Neural cell (in vitro differentiated cells): ENCODE measurements around the gene ENTREP1. TPM values are rescaled to one million over a fixed set of nuclear protein-coding genes. Genes with fewer than 3 reads are reported as not detected.

ENCODE experiments used
- H2AFZ ChIP-seq: fragments of 200-600, 300-800 bp; sonication (generic), shearing (Covaris generic); 2 replicates; pipeline ENCODE4 v1.6.0; 2014; ENCODE audit warnings: low read depth, mild to moderate bottlenecking, antibody characterized with exemption, low read length, moderate library complexity
- H3F3A ChIP-seq: fragments of 200-600 bp; shearing (Covaris generic); 2 replicates; pipeline ENCODE4 v1.6.1; 2016; ENCODE audit warnings: mild to moderate bottlenecking, moderate library complexity, mixed read lengths, antibody characterized with exemption, low read length; ENCODE audit not compliant: insufficient read depth, poor library complexity, severe bottlenecking
- H3K27ac ChIP-seq: fragments of 200-600, 300-800 bp; sonication (generic), shearing (Covaris generic); 2 replicates; pipeline ENCODE4 v1.5.1; 2014; ENCODE audit warnings: mild to moderate bottlenecking, low read length, moderate library complexity
- H3K27me3 ChIP-seq: fragments of 300-800, 200-600 bp; sonication (generic), shearing (Covaris generic); 2 replicates; pipeline ENCODE4 v1.6.0; 2014; ENCODE audit warnings: mild to moderate bottlenecking, low read depth, low read length, moderate library complexity; ENCODE audit not compliant: insufficient read depth
- H3K36me3 ChIP-seq: fragments of 300-800, 200-600 bp; sonication (generic), shearing (Covaris generic); 2 replicates; pipeline ENCODE4 v1.5.1; 2014; ENCODE audit warnings: mild to moderate bottlenecking, antibody characterized with exemption, low read length, moderate library complexity; ENCODE audit not compliant: insufficient read depth
- H3K4me2 ChIP-seq: fragments of 300-800, 200-600 bp; sonication (generic), shearing (Covaris generic); 2 replicates; pipeline ENCODE4 v1.6.0; 2014; ENCODE audit warnings: mild to moderate bottlenecking, low read length
- H3K4me3 ChIP-seq: fragments of 300-800, 200-600 bp; sonication (generic), shearing (Covaris generic); 2 replicates; pipeline ENCODE4 v1.5.1; 2014; ENCODE audit warnings: mild to moderate bottlenecking, low read length, moderate library complexity
- H3K79me2 ChIP-seq: fragments of 200-600 bp; shearing (Covaris generic); replicated peaks from 2 replicates; pipeline ENCODE4 v1.6.0; 2014; ENCODE audit warnings: mild to moderate bottlenecking, low read length, moderate library complexity; ENCODE audit not compliant: insufficient read depth
- H3K9ac ChIP-seq: fragments of 300-800, 200-600 bp; sonication (generic), shearing (Covaris generic); 2 replicates; pipeline ENCODE4 v1.6.1; 2016; ENCODE audit warnings: mild to moderate bottlenecking, low read length, mixed read lengths
- H3K9me2 ChIP-seq: fragments of 200-600 bp; shearing (Covaris generic); 2 replicates; pipeline ENCODE4 v1.6.1; 2016; ENCODE audit warnings: mild to moderate bottlenecking, low read length, mixed read lengths; ENCODE audit not compliant: insufficient read depth
- H3K9me3 ChIP-seq: fragments of 200-600, 300-800 bp; sonication (generic), shearing (Covaris generic); 2 replicates; pipeline ENCODE4 v1.6.1; 2016; ENCODE audit warnings: mild to moderate bottlenecking, mixed run types, low read length, moderate library complexity, mixed read lengths
- H4K20me1 ChIP-seq: fragments of 200-600 bp; shearing (Covaris generic); 2 replicates; pipeline ENCODE4 v1.6.1; 2016; ENCODE audit warnings: mild to moderate bottlenecking, mixed run types; ENCODE audit not compliant: insufficient read depth
- EP300 ChIP-seq: fragments of 450-650 bp; conservative IDR thresholded peaks from 2 replicates; pipeline ENCODE4 v1.6.1; 2014; ENCODE audit warnings: antibody characterized with exemption, mild to moderate bottlenecking, moderate library complexity; ENCODE audit not compliant: poor library complexity, severe bottlenecking
- EZH2 ChIP-seq: fragments of 200-600, 300-800 bp; shearing (Covaris generic), sonication (generic); IDR thresholded peaks from 2 replicates; pipeline ENCODE4 v1.6.1; 2014; ENCODE audit warnings: antibody characterized with exemption, low read length, borderline replicate concordance, mild to moderate bottlenecking; ENCODE audit not compliant: insufficient read depth, poor library complexity, severe bottlenecking
- MXI1 ChIP-seq: fragments of 450-650 bp; conservative IDR thresholded peaks from 2 replicates; pipeline ENCODE4 v1.6.1; 2014; ENCODE audit warnings: antibody characterized with exemption, mild to moderate bottlenecking; ENCODE audit not compliant: poor library complexity, severe bottlenecking
- POLR2AphosphoS5 ChIP-seq: IDR thresholded peaks from 2 replicates; pipeline ENCODE4 v1.6.1; 2012
- RAD21 ChIP-seq: fragments of 450-650 bp; conservative IDR thresholded peaks from 2 replicates; pipeline ENCODE4 v1.6.1; 2014; ENCODE audit warnings: antibody characterized with exemption, mild to moderate bottlenecking, moderate library complexity
- SMC3 ChIP-seq: fragments of 450-650 bp; conservative IDR thresholded peaks from 2 replicates; pipeline ENCODE4 v1.6.1; 2014; ENCODE audit warnings: antibody characterized with exemption, mild to moderate bottlenecking, moderate library complexity; ENCODE audit not compliant: poor library complexity
- TAF1 ChIP-seq: IDR thresholded peaks from 2 replicates; pipeline ENCODE4 v1.6.1; 2012; ENCODE audit warnings: low read depth
- polyA plus RNA-seq: library from polyadenylated mRNA; depleted of rRNA; stranded (reverse); fragments of >200 nt; gene quantifications from 2 replicates; pipeline ENCODE4 v1.2.3, GENCODE V29; 2014
- TF ChIP-seq, protein P1 (sequence below): fragments of 450-650 bp; IDR thresholded peaks from 2 replicates; pipeline ENCODE4 v1.5.1; 2014; ENCODE audit warnings: antibody characterized with exemption, mild to moderate bottlenecking, moderate library complexity; ENCODE audit not compliant: poor library complexity, severe bottlenecking
- TF ChIP-seq, protein P2 (sequence below): IDR thresholded peaks from 2 replicates; pipeline ENCODE4 v1.6.1; 2012; ENCODE audit warnings: borderline replicate concordance

Gene ENTREP1
- polyA plus RNA-seq, 1 donor from 2014 or later: 2.0 TPM

DNA sequence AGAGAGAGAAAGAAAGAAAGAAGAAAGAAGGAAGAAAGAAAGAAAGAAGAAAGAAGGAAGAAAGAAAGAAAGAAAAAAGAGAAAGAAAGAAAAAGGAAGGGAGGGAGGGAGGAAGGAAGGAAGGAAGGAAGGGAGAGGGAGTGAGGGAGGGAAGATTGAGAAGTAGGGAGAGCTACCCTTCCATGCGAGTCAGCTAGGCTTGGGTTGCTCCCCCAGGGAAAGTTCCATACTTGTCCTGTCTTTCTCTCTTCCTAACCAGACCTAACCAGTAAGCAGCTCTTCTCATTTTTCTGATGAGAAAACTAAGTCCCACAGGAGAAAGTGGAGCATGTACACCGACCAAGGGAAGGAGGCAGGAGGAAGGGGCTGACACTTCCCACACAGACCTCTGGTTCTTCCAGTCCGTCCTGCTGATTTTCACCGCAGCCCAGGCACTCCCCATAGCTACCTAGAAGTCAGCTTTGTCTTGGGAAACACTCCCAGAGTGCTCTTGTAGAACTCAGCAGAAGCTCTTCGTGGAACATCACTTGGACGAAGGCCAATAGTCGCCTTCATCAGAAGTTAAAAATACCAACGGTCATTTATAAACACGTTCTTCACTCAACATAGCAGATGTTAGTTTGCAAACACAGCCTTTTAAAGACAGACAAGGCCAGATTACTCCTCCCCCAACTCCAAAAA, 29.0 kb upstream of the ENTREP1 start:
- no peaks in the 10 kb centered on the region for H3K79me2 ChIP-seq
- TF ChIP-seq EZH2: no peak
- TF ChIP-seq POLR2AphosphoS5: no peak
- TF ChIP-seq EP300: no peak
- TF ChIP-seq MXI1: no peak
- TF ChIP-seq, protein P1, sequence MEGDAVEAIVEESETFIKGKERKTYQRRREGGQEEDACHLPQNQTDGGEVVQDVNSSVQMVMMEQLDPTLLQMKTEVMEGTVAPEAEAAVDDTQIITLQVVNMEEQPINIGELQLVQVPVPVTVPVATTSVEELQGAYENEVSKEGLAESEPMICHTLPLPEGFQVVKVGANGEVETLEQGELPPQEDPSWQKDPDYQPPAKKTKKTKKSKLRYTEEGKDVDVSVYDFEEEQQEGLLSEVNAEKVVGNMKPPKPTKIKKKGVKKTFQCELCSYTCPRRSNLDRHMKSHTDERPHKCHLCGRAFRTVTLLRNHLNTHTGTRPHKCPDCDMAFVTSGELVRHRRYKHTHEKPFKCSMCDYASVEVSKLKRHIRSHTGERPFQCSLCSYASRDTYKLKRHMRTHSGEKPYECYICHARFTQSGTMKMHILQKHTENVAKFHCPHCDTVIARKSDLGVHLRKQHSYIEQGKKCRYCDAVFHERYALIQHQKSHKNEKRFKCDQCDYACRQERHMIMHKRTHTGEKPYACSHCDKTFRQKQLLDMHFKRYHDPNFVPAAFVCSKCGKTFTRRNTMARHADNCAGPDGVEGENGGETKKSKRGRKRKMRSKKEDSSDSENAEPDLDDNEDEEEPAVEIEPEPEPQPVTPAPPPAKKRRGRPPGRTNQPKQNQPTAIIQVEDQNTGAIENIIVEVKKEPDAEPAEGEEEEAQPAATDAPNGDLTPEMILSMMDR: no peak
- TF ChIP-seq, protein P2, sequence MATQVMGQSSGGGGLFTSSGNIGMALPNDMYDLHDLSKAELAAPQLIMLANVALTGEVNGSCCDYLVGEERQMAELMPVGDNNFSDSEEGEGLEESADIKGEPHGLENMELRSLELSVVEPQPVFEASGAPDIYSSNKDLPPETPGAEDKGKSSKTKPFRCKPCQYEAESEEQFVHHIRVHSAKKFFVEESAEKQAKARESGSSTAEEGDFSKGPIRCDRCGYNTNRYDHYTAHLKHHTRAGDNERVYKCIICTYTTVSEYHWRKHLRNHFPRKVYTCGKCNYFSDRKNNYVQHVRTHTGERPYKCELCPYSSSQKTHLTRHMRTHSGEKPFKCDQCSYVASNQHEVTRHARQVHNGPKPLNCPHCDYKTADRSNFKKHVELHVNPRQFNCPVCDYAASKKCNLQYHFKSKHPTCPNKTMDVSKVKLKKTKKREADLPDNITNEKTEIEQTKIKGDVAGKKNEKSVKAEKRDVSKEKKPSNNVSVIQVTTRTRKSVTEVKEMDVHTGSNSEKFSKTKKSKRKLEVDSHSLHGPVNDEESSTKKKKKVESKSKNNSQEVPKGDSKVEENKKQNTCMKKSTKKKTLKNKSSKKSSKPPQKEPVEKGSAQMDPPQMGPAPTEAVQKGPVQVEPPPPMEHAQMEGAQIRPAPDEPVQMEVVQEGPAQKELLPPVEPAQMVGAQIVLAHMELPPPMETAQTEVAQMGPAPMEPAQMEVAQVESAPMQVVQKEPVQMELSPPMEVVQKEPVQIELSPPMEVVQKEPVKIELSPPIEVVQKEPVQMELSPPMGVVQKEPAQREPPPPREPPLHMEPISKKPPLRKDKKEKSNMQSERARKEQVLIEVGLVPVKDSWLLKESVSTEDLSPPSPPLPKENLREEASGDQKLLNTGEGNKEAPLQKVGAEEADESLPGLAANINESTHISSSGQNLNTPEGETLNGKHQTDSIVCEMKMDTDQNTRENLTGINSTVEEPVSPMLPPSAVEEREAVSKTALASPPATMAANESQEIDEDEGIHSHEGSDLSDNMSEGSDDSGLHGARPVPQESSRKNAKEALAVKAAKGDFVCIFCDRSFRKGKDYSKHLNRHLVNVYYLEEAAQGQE: no peak
- TF ChIP-seq RAD21: no peak
- TF ChIP-seq TAF1: no peak
- TF ChIP-seq SMC3: no peak
- no peaks in the 10 kb centered on the region for H3K27me3 ChIP-seq
- no peaks in the 10 kb centered on the region for H3K36me3 ChIP-seq
- no peaks in the 10 kb centered on the region for H3K9me3 ChIP-seq
- no peak overlapping the region for H2AFZ ChIP-seq
- H3K4me2 ChIP-seq: no peak overlapping the region
- no peaks in the 10 kb centered on the region for H3K9me2 ChIP-seq
- no peaks in the 10 kb centered on the region for H4K20me1 ChIP-seq
- H3K27ac ChIP-seq: no peak overlapping the region
- H3K9ac ChIP-seq: no peak overlapping the region
- no peak overlapping the region for H3K4me3 ChIP-seq
- no peaks in the 10 kb centered on the region for H3F3A ChIP-seq

DNA sequence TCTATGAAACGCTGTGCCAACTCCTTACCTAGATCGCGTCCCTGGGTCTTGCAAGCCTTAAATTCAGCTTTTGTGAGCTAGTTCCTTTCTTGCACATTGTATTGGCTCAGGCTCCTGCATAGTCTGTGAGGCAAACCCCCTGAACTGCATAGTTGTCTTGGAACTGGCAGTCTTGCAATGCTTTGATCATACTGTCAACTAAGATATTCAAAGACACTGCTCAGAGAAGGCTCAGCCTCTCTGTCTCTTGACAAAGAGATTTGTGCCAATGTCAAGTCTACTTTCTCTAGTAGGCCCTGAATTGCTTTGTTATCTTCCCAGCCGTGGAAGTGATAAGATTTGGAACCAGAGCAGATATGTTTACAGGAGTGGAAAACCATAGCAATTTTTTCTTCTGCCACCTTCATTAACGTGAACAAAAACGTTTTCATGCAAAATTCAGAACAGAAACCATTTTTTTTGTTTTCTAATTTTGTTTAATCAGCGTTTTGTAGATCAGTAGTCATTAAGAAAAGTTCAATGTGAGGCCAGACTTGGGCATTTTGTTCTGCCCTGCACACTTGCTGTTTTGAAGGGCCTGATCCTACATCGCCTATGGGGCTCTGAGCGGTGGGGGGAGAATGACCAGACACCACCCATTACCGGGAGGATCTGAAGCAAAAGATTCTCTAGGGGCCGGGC, 27.6 kb upstream of the ENTREP1 start:
- no peaks in the 10 kb centered on the region for H3K79me2 ChIP-seq
- no peak overlapping the region for H2AFZ ChIP-seq
- no peak overlapping the region for H3K27ac ChIP-seq
- H3K4me2 ChIP-seq: no peak overlapping the region
- H3K4me3 ChIP-seq: no peak overlapping the region
- H4K20me1 ChIP-seq: no peaks in the 10 kb centered on the region
- no peaks in the 10 kb centered on the region for H3K27me3 ChIP-seq
- H3K36me3 ChIP-seq: no peaks in the 10 kb centered on the region
- H3F3A ChIP-seq: no peaks in the 10 kb centered on the region
- no peaks in the 10 kb centered on the region for H3K9me3 ChIP-seq
- TF ChIP-seq POLR2AphosphoS5 (no peak), SMC3 (no peak)
- TF ChIP-seq, protein P1: no peak
- H3K9me2 ChIP-seq: no peaks in the 10 kb centered on the region
- H3K9ac ChIP-seq: no peak overlapping the region
